ENCODE data around the gene NEDD4L.

- TF ChIP-seq CTCF (IDR thresholded peaks at IDR 0.05) (no peak), POLR2A (IDR thresholded peaks at IDR 0.05) (no peak)
Measured at GRCh38 chr18:58411323-58411722, 367.3 kb downstream of the NEDD4L start.

Data from testis (tissue), 2 donors.